ENCODE data around the gene ADAMTS14.
"Not testable (repeated sequence)": the region's sequence is repeated elsewhere in the genome, so short reads cannot be mapped to it uniquely, and the experiment has no call there.

Gene ADAMTS14

DNA sequence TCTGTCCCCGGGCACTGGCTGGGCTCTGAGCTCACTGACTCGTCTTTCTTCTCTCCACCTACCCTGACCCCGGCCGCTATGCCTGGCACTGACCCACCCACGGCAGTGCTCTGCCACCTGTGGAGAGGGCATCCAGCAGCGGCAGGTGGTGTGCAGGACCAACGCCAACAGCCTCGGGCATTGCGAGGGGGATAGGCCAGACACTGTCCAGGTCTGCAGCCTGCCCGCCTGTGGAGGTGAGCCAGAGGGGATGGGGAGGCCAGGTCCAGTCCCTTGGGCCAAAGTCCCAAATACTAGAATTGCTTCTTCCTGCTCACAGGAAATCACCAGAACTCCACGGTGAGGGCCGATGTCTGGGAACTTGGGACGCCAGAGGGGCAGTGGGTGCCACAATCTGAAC is 85.5 kb downstream of the ADAMTS14 start:
- DNase-seq: no peak

DNA sequence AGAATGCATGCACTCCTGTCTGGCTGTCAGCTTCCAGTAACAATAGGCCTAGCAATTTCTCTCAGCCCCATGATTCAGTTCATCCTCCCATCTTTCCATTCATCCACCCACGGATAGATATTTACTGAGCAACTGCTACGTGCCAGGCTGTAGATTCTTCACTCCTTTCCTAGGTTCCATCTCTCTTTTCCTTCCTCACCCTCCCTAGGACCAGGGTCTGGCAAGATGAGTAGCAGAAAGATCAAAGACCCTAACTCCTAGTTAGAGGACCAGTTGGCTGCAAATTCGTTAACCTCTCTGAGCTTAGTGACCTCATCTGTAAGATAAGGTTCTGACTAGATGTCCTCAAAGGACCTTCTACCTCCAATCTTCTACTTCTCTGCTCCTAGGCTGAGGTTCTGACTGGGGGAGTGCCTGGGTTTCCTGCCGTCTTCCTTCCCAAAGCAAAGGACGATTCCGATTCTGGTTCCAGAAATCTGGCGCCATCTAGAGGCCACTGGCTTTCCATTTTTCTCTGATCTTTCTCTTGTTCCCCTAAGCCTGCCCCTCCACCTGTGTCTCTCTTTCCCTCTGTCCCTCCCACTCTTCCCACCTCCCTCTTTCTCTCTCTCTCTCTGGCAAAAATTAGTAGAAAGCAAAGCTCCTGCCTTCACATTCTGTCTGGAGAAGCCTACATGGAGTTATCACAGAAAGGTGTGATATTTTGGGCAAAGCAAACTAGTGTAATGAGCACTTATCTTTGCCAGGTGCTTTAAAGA is 86.6 kb downstream of the ADAMTS14 start:
- peak; percentile 73 for DNase-seq

DNA sequence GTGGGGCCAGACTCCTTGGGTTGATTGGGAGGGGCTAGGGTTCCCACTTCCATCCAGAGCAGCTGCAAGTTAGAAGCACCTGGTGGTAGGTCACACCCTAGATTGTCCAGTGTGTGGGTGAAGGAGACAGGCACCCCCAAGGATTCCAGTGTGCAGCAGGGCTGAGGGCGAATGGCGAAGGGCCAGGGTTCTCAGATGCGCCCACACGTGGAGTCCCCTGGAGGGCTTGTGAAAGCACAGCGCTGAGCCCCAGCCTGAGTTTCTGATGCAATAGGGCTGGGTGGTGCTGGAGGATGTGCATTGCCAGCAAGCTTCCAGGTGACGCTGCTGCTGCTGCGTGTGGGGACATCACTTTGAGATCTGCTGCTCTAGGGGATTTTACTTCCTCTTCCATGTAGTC is 87.5 kb downstream of the ADAMTS14 start:
- peak; percentile 55 for DNase-seq

DNA sequence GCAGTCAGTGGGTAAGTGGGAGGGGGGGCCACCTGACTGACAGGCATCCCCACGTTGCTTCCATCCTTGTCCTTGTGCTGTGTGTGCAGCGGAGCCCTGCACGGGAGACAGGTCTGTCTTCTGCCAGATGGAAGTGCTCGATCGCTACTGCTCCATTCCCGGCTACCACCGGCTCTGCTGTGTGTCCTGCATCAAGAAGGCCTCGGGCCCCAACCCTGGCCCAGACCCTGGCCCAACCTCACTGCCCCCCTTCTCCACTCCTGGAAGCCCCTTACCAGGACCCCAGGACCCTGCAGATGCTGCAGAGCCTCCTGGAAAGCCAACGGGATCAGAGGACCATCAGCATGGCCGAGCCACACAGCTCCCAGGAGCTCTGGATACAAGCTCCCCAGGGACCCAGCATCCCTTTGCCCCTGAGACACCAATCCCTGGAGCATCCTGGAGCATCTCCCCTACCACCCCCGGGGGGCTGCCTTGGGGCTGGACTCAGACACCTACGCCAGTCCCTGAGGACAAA is 88.0 kb downstream of the ADAMTS14 start:
- no peak for DNase-seq

DNA sequence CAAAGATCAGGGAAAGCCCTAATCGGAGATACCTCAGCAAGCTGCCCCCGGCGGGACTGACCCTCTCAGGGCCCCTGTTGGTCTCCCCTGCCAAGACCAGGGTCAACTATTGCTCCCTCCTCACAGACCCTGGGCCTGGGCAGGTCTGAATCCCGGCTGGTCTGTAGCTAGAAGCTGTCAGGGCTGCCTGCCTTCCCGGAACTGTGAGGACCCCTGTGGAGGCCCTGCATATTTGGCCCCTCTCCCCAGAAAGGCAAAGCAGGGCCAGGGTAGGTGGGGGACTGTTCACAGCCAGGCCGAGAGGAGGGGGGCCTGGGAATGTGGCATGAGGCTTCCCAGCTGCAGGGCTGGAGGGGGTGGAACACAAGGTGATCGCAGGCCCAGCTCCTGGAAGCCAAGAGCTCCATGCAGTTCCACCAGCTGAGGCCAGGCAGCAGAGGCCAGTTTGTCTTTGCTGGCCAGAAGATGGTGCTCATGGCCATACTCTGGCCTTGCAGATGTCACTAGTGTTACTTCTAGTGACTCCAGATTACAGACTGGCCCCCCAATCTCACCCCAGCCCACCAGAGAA is 88.8 kb downstream of the ADAMTS14 start:
- DNase-seq: no peak

DNA sequence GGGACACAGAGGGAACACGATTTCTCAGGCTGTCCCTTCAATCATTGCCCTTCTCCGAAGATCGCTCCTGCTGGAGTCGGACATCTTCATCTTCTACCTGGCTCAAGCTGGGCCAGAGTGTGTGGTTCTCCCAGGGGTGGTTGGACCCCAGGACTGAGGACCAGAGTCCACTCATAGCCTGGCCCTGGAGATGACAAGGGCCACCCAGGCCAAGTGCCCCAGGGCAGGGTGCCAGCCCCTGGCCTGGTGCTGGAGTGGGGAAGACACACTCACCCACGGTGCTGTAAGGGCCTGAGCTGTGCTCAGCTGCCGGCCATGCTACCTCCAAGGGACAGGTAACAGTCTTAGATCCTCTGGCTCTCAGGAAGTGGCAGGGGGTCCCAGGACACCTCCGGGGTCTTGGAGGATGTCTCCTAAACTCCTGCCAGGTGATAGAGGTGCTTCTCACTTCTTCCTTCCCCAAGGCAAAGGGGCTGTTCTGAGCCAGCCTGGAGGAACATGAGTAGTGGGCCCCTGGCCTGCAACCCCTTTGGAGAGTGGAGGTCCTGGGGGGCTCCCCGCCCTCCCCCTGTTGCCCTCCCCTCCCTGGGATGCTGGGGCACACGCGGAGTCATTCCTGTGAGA is 89.5 kb downstream of the ADAMTS14 start:
- DNase-seq: no peak

DNA sequence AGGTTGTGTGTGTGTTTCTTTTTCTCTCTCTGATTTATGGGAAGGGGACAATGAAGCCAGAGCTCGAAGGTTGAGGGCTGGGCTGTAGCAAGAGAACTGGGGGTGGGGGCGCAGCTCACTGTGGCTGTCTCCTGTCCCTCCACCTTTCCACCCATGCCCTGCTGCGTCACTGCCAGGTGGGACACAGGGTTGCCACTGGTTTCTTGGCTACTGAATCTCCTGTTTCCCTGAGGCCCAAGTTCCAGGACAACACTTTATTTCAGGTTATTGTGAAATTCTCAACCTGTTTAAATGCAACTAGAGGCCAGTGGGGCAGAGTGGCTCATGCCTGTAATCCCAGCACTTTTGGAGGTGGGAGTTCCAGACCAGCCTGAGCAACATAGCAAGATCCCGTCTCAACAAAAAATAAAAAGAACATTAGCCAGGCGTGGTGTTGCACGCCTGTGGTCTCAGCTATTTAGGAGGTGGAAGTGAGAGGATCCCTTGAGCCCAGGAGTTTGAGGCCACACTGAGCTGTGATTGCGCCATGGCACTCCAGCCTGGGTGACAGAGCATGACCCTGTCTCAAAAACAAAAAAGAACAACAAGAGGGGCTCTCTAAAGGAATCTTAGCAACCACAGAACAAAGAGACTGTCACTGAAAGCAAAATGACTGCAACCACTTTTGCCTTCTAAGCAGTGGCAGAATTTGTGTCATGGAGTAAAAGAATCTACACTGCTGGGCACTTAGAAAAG is 90.3 kb downstream of the ADAMTS14 start:
- no peak for DNase-seq

DNA sequence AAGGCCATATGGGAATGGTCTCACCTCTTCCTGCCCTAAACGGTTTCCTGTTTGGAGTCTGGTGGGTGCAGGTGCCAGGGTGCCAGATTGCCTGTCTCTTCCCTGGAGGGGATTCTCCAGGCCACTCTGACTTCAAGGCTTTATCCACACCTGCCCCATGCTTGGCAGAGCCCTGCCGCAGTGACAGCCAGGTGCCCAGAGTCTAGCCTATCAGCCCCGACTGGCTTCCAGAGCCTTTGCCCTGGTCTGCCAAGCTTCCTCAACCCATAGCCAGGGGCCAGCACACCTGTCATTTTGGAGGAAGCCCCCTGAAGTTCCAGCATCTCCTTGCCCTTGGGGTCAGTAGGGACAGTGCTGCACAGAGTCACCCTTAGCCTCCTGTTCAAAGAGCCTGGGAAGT is 91.3 kb downstream of the ADAMTS14 start:
- no peak for DNase-seq

DNA sequence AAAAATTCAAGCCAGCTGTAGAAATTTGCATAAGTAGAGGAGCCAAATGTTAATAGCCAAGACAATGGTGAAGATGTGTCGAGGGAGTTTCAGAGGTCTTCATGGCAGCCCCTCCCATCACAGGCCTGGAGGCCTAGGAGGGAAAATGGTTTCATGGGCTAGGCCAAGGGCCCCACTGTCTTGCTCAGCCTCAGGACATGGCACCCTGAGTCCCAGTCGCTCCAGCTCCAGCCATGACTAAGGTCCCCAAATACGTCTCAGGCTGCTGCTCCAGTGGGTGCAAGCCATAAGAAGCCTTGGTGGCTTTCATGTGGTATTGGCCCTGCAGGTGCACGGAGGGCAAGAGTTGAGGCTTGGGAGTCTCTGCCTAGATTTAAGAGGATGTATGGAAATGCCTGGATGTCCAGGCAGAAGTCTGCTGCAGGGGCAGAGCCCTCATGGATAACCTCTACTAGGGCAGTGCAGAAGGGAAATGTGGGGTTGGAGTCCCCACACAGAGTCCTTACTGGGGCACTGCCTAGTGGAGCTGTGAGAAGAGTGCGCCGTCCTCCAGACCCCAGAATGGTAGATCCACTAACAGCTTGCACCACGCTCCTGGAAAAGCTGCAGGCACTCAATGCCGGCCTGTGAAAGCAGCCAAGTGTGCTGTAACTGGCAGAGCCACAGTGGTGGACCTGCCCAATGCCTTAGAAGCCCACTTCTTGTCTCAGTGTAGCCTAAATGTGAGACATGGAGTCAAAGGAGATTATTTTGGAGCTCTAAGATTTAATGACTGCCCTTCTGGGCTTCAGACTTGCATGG is 93.7 kb downstream of the ADAMTS14 start:
- no peak for DNase-seq

DNA sequence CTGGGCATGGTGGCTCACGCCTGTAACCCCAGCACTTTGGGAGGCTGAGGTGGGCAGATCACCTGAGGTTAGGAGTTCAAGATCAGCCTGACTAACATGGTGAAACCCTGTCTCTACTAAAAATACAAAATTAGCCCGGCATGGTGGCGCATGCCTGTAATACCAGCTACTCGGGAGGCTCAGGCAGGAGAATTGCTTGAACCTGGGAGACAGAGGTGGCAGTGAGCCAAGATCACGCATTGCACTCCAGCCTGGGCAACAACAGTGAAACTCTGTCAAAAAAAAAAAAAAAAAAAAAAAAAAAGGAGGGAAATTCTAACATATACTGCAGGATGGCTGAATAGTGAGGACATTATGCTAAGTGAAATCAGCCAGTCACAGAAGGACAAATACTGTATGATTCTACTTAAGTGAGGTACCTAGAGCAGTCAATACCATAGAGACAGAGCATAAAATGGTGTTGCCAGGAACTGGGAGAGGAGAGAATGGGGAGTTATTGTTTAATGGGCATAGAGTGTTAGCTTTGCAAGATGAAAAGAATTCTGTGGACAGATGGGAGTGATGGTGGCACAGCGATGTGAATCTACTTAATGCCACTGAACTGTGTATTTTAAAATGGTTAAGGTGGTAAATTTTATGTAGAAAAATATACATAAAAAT is 95.8 kb downstream of the ADAMTS14 start:
- DNase-seq: not testable (repeated sequence)

DNA sequence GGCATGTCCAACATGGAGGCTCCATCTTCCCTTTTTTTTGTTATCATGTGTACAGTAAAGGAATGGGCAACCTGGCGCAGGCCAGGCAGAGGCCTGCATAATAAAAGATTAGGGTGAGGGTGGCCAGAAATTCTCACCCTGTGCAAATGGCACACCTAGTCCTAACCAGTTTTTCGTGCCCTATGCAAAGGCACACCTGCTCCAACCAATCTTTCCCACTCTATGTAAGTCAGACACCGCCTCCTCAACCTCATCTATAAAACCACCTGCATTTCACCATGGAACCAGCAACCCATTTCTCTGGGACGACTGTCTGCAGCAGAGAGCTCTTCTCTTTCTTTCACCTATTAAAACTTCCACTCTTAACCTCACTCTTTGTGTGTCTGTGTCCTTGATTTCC is 96.8 kb downstream of the ADAMTS14 start:
- DNase-seq: no peak

DNA sequence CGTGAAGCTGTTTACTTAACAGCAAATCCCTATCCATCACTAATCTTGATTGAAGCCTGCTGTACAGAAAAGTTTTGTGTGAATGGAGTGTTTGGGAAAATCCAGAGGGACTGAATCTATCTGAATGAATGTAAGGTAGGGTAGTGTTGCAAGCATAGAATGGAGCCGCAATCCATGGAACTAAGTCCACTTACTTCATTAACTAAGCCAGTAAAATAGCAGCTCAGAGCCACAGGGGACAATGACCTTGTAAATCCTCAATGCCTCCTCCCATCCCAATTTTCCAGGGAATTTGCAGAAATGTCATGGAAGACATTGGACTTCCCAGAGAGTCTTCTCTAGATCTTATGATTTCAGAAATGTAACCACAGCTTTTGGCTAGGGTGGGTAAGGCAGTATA is 97.7 kb downstream of the ADAMTS14 start:
- no peak for DNase-seq

DNA sequence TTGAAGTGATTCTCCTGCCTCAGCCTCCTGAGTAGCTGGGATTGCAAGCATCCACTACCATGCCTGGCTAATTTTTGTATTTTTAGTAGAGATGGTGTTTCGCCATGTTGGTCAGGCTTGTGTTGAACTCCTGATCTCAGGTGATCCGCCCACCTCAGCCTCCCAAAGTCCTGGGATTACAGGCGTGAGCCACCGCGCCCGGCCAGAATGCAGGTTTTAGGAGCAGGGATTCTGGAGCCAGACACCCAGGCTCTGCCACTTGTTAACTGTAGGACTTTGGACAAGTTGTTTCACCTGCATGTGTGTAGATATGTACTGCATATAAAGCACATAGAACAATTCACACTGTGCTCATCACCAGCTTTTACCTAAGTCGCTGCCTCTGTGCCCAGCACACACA is 98.2 kb downstream of the ADAMTS14 start:
- DNase-seq: not testable (repeated sequence)

DNA sequence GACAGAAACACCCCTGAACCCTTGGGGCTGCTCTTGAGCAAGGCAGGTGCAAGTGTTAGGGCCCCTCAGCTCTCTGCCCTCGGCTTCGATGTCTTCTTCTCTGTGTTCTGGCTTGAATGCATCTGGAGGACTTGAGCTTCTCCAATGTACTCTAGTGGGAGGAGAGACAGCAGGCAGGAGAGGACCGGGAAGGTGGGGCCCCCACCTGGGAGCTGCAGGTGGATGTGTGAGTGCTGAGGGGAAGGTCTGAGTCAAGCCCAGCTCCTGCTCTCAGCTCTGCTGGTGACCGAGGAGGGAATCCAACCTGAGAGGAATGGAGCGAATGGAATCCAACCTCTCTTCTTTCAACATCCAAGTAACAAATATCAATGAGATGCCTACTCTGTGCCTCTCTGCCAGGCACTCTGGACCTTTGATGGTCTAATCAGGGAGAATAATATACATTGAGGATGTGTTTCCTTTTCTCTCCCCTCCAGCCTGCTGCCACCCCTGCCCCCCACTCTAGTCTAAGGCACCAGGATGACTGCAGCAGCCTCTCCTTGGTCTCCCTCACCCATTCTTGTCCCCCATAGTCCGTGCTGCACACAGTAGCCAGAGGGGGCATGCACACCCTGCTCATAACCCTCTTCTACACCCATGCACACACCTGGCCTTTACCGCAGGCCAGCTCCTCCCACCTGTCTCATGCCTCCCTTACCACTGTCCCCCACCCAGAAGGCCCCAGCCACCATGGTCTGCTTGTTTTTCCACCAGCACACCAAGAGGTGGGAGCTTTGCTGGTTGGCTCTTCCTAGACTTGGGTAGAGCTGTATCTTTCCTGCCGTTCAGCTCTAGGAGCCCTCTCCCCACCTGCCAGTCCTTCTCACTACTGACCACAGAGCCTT is 99.2 kb downstream of the ADAMTS14 start:
- no peak for DNase-seq

DNA sequence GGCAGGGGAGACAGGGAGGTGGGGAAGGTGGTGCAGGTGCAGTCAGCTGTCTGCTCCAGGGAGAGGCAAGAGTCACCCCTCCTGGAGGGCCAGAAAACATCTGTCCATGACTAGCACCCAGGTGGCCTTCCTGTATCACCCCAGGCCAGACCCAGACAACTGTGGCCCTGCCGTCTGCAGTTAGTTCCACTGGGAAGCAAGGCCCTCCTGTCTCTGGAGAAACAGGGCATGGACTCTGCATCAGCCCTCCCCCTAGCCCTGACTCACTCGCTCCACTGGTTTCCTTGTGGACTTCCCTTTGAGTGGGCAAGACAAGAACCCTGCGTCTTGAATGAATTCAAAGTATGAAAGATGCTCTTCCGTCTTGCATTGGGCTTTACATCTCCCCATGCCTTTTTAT is 100.3 kb downstream of the ADAMTS14 start:
- DNase-seq: no peak

DNA sequence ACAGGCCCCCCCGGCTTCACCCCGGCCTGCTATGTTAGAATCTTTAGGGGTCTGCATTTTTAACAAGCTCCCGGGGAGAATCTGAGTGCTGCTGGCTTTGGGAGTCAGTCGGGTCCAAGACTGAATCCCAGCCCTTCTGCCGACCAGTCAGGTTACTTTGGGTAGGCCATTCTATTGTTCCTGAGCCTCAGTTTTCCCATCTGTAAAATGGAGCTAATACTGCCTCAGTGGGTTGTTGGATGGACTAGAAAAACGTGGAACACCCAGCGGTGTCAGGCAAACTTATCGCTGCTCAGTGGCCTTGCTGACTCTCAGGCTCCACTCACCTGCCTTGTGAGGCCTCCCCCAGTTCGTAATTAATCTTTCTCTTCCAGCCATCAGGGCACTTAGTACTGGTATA is 101.2 kb downstream of the ADAMTS14 start:
- no peak for DNase-seq

DNA sequence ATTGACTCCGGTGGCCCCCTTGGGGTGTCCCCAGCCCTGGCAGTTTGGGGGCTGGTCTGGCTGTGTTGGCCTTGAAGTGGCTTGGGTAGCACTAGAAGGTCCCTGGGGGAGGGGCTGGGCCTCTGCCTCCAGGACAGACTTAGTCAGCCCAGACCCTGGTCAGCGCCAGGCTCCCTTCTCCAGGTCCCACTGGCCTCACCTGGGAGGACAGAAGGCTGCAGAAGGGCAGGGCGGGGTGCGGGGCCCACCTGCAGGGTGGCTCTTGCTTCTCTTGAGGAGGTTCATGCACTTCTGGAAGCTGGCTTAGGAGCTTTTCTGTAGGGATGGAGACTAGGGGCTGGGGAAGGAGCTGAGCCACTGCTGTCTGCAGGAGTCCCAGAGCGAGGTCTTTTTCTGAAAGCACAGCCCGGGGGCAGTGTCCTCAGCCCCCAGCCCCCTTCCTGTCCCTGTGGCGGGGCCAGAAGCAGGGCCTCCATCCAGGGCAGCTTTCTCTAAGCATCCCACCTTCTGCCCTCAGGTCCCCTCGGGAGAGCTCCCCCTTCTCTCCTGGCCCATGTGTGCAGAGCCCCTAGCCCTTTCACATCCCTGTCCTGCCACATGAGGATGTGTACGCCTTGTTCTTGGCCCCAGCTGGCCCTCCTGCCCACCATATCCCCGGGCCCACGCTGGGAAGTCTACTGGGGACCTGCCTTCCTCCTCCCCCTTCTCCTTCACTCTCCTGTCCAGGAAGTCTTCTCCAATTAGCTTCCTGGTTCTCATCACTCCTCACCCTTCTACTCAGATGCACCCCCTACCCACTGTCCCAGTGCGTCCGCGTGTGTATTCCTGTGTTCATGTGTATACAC is 101.9 kb downstream of the ADAMTS14 start:
- no peak for DNase-seq

DNA sequence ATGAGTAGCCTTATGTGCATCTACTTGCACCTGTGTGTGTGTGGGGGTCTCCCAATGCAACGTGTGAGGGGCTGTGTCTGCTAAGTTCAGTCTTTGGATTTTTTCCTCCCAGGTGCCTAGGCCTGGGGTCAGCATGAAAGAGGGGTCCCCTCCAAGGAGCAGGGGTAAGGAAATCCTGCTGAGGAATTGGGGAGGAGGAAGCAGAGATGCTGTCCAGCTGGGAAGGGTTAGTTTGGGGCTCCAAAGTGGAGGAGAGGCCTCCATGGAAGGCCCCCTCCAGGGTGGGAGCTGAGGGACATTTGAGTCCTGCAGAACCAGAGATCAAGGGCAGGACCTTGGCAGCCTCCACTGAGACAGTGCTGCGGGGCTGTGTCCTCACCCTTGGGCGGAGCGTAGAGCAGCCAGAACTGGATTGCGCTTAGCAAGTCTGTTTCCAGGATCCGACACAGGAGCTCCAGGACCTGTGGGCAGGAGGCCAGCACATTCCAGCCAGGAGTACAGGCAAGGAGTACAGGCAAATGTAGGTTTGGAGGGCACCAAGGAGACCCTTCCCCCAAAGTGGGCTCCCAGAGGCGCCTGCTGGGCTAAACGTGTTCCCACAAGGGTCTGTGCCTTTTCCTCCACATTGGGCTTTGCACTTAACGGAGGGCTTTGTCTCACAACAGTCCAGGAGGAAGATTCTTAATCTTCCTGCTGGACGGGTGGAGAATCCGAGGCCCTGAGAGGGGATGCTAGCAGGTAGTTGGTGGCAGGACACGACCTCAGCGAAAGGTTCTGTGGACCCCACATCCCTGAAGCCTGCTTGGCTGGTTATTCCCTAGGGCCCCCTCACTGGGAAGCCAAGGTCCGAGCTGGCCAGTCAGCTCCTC is 102.7 kb downstream of the ADAMTS14 start:
- no peak for DNase-seq

Data from NCI-H2107 (cell line).